H1 (cell line): ENCODE data around the gene TMEM198. TPM values are rescaled to one million over a fixed set of nuclear protein-coding genes. Genes with fewer than 3 reads are reported as not detected.

ENCODE experiments used
- ASH2L ChIP-seq: fragments of 200-600, 300-600 bp; sonication (generic); IDR thresholded peaks from one replicate; pipeline ENCODE4 v1.7.1; 2017; ENCODE audit warnings: low read length
- BACH1 ChIP-seq: IDR thresholded peaks from 2 replicates; pipeline ENCODE4 v1.6.1; 2012; ENCODE audit warnings: low read length, improper control_type of control experiment
- CBX5 ChIP-seq: fragments of 300-800, 300-1000 bp; sonication (generic); IDR thresholded peaks from 2 replicates; pipeline ENCODE4 v1.7.1; 2016; ENCODE audit warnings: antibody characterized with exemption, low read length, low read depth
- CHD1 ChIP-seq: IDR thresholded peaks from 2 replicates; pipeline ENCODE4 v1.6.1; 2012; ENCODE audit warnings: low read depth, low read length, improper control_type of control experiment
- CHD2 ChIP-seq: IDR thresholded peaks from 2 replicates; pipeline ENCODE4 v1.6.1; 2012; ENCODE audit warnings: low read length, improper control_type of control experiment
- CREB1 ChIP-seq: IDR thresholded peaks from 2 replicates; pipeline ENCODE4 v1.6.1; 2012; ENCODE audit warnings: inconsistent platforms
- CTBP2 ChIP-seq: IDR thresholded peaks from 2 replicates; pipeline ENCODE4 v1.7.0; 2011; ENCODE audit warnings: borderline replicate concordance, mild to moderate bottlenecking, moderate library complexity, mixed read lengths, low read length; ENCODE audit not compliant: insufficient read depth, insufficient read length
- HDAC2 ChIP-seq, 2 experiments: fragments of 300-600 bp in 1 of 2; sonication (generic) in 1 of 2; IDR thresholded peaks; 2 replicates each; pipeline ENCODE4 v1.6.1; 2011 to 2012; ENCODE audit warnings: low read depth in 2 of 2, low read length in 2 of 2, mild to moderate bottlenecking in 2 of 2, moderate library complexity in 2 of 2, borderline replicate concordance in 1 of 2, inconsistent platforms in 1 of 2
- JUN ChIP-seq: IDR thresholded peaks from 2 replicates; pipeline ENCODE4 v1.6.1; 2011; ENCODE audit warnings: low read depth, mild to moderate bottlenecking, improper control_type of control experiment, low read length
- MAFK ChIP-seq: IDR thresholded peaks from 2 replicates; pipeline ENCODE4 v1.6.1; 2012; ENCODE audit warnings: low read depth, mild to moderate bottlenecking, improper control_type of control experiment, low read length
- PHF8 ChIP-seq: fragments of 200-600 bp; sonication (generic); conservative IDR thresholded peaks from 2 replicates; pipeline ENCODE4 v1.7.1; 2012; ENCODE audit warnings: low read depth, mild to moderate bottlenecking, inconsistent platforms, low read length, moderate library complexity
- RBBP5 ChIP-seq: IDR thresholded peaks from 2 replicates; pipeline ENCODE4 v1.7.1; 2012; ENCODE audit warnings: low read depth, mild to moderate bottlenecking, inconsistent platforms, low read length, moderate library complexity, borderline replicate concordance
- RXRA ChIP-seq: IDR thresholded peaks from 2 replicates; pipeline ENCODE4 v1.6.1; 2011; ENCODE audit warnings: low read depth, mild to moderate bottlenecking, low read length, moderate library complexity; ENCODE audit not compliant: insufficient read depth
- SAP30 ChIP-seq: fragments of 300-600 bp; sonication (generic); IDR thresholded peaks from 2 replicates; pipeline ENCODE4 v1.7.1; 2012; ENCODE audit warnings: low read length, moderate library complexity, mild to moderate bottlenecking, inconsistent platforms; ENCODE audit not compliant: insufficient read depth, insufficient replicate concordance
- SIX5 ChIP-seq: IDR thresholded peaks from 2 replicates; pipeline ENCODE4 v1.6.1; 2011; ENCODE audit warnings: mild to moderate bottlenecking, low read depth, low read length
- SP1 ChIP-seq: IDR thresholded peaks from 2 replicates; pipeline ENCODE4 v1.6.1; 2011; ENCODE audit warnings: low read depth, low read length
- SUZ12 ChIP-seq: fragments of 200-600 bp; sonication (generic); IDR thresholded peaks from 2 replicates; pipeline ENCODE4 v1.6.1; 2012; ENCODE audit warnings: mild to moderate bottlenecking, inconsistent platforms, low read length, moderate library complexity, mixed read lengths
- TBP ChIP-seq: IDR thresholded peaks from 2 replicates; pipeline ENCODE4 v1.6.1; 2011; ENCODE audit warnings: low read depth, low read length, improper control_type of control experiment
- TEAD4 ChIP-seq: IDR thresholded peaks from 2 replicates; pipeline ENCODE4 v1.6.1; 2012; ENCODE audit warnings: low read depth, low read length, inconsistent platforms, mixed read lengths
- YY1 ChIP-seq: IDR thresholded peaks from 2 replicates; pipeline ENCODE4 v1.6.1; 2011; ENCODE audit warnings: low read depth, mild to moderate bottlenecking, low read length
- polyA plus RNA-seq, 7 experiments: library from polyadenylated mRNA; depleted of rRNA in 3 of 7; stranded (reverse) in 5 of 7; unstranded in 2 of 7; fragments of >200 nt in 5 of 7; fragments of 200-250 nt in 2 of 7; gene quantifications; 1 replicate in 5 of 7; 2 replicates in 1 of 7; 4 replicates in 1 of 7; pipeline versions ENCODE4 v1.2.1 to v1.2.3, GENCODE V29; 2011 to 2013; ENCODE audit warnings: missing spikeins in 2 of 7, mixed read lengths in 2 of 7
- total RNA-seq: library from RNA; stranded (reverse); fragmentation: NEBNext Ultra II Directional; extraction: Animal tissue kit (Norgen Biotek cat#: 25700); gene quantifications from 2 replicates; pipeline ENCODE4 v1.2.1, GENCODE V29; 2021

TMEM198 gene
- total and polyA plus RNA-seq, 2 of the 8 experiments (the other 6 are each of a cell fraction or from before 2014, with no cell fraction given): 10.2 to 10.4 TPM

- TF ChIP-seq HDAC2 (IDR thresholded peaks at IDR 0.05; ENCODE audit: borderline replicate concordance in 1 of 2, low read depth in 2 of 2, low read length in 2 of 2) (0 out of 4 replicates have a peak, but pooled peaks of 1 of the 2 experiments have one; percentile 17), PHF8 (peak; percentile 17; the same call in 1 of the 2 replicates), CHD1 (no peak), CTBP2 (no peak), CBX5 (no peak), RXRA (no peak), JUN (no peak), YY1 (no peak), TBP (no peak), CHD2 (no peak), SIX5 (no peak), TEAD4 (0 out of 2 replicates have a peak, but pooled peaks have one; percentile 13), BACH1 (no peak), MAFK (no peak), SAP30 (no peak), ASH2L (no peak), RBBP5 (no peak), CREB1 (peak; percentile 75), SP1 (no peak), SUZ12 (no peak)
Measured at GRCh38 chr2:219551441-219552381, 7.9 kb downstream of the TMEM198 start (continued).
